GM18909 (cell line): Measurements from ENCODE around the gene RBFOX1.

ENCODE experiments used
- ATAC-seq: cut with Tn5 transposase; IDR thresholded peaks from one replicate; pipeline ENCODE4 v1.9.1; 2021; ENCODE audit warnings: mild to moderate bottlenecking; ENCODE audit not compliant: unreplicated experiment, poor library complexity

The RBFOX1 gene

DNA sequence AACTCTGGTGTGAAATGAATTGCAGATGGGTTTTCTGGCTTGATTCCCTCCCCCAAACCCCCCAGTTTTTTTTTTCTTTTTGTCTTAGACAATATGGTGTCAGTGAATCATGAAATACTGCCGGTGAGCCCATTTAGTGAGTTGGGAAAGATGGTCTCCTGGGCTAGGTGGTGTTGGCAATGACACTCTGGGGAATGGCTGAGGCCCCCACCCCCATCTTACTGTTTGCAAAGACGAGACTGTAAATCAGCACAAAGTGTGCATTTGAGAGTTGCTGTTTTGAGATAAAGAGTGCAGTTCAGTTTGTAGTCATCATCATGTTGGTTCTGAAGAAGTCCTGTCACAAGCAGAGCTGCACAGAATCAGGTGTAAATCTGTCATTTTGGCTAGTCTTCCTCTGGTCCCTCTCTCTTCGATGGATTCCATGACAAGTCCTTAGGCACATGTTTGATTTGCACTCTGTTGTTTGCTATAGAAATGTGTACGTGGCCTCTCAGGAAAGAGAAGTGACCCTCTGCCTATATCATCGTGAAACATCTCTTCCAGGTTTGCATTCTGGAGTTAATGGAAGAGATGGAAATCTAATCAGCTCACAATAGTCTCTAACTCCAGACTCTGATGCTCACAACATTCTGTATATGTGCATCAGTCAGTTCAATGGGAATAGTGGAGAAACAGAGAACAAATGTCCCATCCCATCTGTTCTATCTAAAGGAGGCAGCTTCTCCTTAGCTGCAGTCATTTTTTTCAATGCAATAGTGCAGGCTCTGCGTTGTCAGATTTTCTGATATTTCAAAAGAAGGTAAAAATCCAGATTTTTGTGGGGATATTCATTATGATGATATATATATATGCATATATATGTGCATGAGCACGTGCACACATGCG, 34.6 kb downstream of the RBFOX1 start:
- no peak for ATAC-seq

GRCh38 chr16:7369204-7369603, 36.6 kb downstream of the RBFOX1 start:
- ATAC-seq = no peak

- ATAC-seq = no peak
These were observed 39.5 kb downstream of the RBFOX1 start for GRCh38 chr16:7372095-7372494.

- no peak for ATAC-seq
These were observed 41.1 kb downstream of the RBFOX1 start for GRCh38 chr16:7373776-7374175.

GRCh38 chr16:7374614-7375174, 42.0 kb downstream of the RBFOX1 start:
- ATAC-seq = no peak

DNA sequence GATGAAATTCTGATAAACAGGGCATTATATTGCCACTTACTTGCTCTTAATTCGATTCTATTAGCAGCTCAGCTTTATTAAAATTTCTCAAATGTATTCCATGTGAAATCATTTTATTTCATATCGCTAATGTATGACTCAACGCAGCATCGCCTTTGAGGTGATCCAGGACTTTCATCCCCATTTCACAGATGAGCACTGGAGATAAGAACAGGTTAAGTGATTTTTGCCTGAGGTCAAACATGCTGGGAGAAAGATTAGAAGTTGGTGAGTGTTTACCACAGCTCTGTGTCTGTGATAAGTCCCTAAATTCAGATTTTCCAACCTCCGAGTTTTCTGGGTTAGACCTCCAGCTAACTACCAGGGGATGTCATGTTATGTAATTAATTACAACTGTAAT, 43.6 kb downstream of the RBFOX1 start:
- ATAC-seq = no peak

DNA sequence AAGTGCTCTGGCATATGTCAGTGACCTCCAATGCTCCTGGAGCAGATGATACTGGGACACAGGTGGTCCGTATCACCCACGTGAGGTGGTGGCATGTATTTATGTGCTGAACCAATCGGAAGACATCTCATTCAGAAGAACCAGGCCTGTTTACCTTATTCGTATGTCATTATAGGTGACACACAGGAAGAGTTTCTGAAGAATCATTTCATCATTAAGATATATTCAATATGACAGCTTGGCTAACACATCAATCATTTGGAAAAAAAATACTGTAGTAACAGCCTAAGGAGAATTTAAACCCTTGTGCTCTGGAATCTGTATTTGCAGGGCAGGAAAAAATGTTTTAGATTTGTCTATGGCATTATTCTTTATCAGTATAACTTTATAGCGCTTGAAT, 44.6 kb downstream of the RBFOX1 start:
- no peak for ATAC-seq

- no peak for ATAC-seq
These were observed 45.5 kb downstream of the RBFOX1 start for GRCh38 chr16:7378024-7378695.

GRCh38 chr16:7380441-7380840, 47.8 kb downstream of the RBFOX1 start:
- no peak for ATAC-seq

DNA sequence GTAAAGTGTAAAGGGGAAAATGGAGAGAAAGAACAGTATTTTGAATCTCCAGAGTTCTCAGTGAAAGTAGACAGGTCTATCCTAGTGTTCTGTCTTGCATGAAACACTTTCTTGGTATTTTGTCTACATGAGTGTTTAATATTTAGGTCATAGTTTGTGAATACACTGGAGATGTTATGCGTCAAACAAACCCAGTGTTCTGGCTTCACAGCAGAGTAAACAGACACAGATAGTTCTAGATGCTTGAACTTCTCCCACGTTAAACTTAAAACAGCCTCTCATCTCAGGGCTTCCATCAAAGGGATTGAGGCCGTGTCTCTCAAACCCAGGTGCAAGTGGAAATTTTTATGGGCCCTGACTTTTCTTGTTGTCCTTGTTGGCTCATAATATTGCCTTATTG, 48.3 kb downstream of the RBFOX1 start:
- ATAC-seq = no peak

GRCh38 chr16:7381671-7382070, 49.0 kb downstream of the RBFOX1 start:
- no peak for ATAC-seq

DNA sequence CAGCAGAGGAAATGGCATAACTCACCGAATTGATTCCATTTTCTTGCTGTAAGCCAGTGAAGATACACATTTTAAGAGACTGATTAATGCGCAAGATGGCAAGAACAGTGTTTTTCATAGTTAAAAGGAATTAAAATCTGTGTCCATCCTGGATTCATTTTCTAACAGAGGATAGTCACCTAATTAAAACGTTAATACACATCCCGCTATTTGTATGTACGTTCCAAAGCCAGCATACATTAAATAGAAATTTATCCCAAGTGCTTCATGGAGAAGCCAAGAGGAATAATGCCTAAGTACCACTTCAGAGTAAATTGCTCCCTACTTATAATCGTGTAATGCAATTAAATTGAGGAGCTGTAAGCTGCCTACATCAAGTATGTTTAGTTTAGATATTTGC, 49.9 kb downstream of the RBFOX1 start:
- no peak for ATAC-seq

DNA sequence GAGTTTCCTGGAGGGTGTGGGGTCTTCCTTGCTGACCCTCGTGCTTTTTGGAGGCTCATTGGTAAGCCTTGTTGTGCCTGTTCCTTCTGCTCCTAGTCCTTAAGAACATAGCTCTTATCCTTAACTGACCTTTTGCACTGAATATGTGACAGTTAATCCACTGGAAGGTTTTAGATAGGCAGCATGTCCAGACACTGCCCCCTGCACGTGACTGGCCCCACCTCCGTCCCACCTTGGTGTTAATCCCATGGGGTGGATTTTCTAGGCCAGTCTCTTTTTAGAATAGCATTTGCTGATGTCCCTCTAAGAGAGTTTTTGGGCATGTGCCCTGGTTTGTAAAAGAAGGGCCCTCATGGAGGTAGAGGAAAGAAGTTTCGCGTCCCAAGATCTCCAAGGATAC, 58.3 kb downstream of the RBFOX1 start:
- no peak for ATAC-seq

DNA sequence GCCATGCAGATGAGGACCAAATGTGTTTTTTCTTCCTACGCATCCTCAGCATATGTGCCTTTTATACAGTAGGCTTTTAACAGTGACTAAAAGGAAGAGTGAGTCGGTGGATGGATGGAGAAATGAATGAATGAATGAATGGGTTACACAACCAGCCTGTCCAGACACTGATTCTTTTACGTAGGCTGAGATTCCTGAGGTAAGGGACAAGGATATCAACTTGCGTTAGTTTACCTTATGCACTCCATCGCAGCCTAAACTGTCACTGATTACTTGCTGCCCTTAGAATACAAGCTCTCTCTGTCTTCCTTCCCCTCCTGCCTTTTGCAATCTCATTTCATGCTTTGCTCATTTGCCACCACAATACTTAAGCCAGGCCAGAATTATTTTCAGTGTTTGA, 59.0 kb downstream of the RBFOX1 start:
- no peak for ATAC-seq

DNA sequence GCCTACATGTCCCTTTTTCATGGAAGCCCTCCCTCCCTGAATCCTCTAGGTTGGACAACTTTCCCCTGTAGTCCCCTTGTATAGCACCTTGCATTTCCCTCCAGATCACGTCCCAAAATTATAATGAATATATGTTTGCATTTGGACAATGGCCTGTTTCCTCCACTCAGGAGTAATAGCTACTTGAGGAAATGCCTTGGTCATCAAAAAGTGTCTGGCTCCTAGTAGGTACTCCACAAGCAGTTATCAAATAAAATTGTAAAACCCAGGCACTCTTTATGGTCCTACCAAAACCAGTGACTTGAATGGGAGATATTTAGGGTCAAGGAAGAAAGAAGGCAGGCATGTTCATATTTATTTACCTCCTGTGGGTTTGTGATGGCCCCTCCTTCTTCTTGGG, 59.6 kb downstream of the RBFOX1 start:
- ATAC-seq = no peak

GRCh38 chr16:7393680-7394079, 61.0 kb downstream of the RBFOX1 start:
- ATAC-seq = no peak

GRCh38 chr16:7394720-7395336, 62.2 kb downstream of the RBFOX1 start:
- ATAC-seq = no peak

DNA sequence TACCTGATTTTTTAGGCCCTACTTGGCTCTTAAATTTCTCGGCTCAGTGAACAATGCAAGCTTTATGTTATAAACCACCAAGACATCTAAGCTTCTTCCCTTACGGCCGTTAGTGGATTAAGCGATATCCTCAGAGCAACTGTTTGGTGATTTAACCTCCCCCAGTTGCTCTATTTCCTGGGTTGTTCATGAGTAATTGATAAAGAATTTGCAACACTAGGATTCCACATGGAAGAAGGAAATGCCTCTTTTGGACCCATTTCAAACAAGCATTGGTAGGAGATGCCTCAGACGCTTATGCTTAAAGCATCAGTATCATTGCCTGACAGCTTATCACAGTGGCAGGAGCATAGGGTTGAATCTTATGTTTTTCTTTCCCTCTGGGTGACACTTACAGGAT, 65.3 kb downstream of the RBFOX1 start:
- no peak for ATAC-seq

DNA sequence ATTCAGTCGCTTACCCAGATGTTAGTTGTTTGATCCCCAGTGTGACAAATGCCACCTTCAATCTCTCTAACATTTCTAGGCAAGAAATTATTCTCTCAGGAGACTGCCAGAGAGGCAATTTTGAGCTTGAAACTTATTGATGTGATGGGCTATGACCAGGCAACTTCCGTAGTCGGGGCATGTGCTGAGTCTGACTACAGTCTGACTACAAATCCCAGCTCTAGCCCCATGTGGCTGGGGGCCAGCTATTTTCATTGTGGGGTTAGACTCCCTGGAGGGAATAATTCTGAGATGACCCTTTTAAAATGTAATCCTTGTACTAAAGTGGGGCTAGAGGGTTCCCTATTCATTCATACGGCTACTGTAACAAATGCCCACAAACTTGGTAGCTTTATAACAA, 65.9 kb downstream of the RBFOX1 start:
- no peak for ATAC-seq

GRCh38 chr16:7399296-7399695, 66.7 kb downstream of the RBFOX1 start:
- ATAC-seq = no peak
